OCI-LY1 (cell line): Measurements from ENCODE around the gene GSK3B.

Source experiments
- H2AFZ ChIP-seq: fragments of 200-600 bp; sonication (generic), shearing (Covaris generic); 2 replicates; pipeline ENCODE4 v1.6.0; 2014; ENCODE audit warnings: antibody characterized with exemption, mild to moderate bottlenecking, low read length
- H3F3A ChIP-seq: fragments of 200-600 bp; sonication (generic), shearing (Covaris generic); 2 replicates; pipeline ENCODE4 v1.6.0; 2014; ENCODE audit warnings: mild to moderate bottlenecking, antibody characterized with exemption, low read length, moderate library complexity; ENCODE audit not compliant: insufficient read depth
- H3K27ac ChIP-seq: fragments of 200-600 bp; sonication (generic); 2 replicates; pipeline ENCODE4 v1.5.1; 2014; ENCODE audit warnings: low read length, mixed run types, mild to moderate bottlenecking, low read depth; ENCODE audit not compliant: poor library complexity, severe bottlenecking
- H3K27me3 ChIP-seq: fragments of 200-600 bp; sonication (generic); 2 replicates; pipeline ENCODE4 v1.6.0; 2014; ENCODE audit warnings: antibody characterized with exemption, mild to moderate bottlenecking, low read length, moderate library complexity; ENCODE audit not compliant: insufficient read depth
- H3K36me3 ChIP-seq: fragments of 200-600 bp; sonication (generic); 2 replicates; pipeline ENCODE4 v1.6.1; 2014; ENCODE audit warnings: mild to moderate bottlenecking, antibody characterized with exemption, low read length, moderate library complexity, mixed read lengths; ENCODE audit not compliant: insufficient read depth
- H3K4me1 ChIP-seq: fragments of 200-600 bp; sonication (generic); 2 replicates; pipeline ENCODE4 v1.5.1; 2014; ENCODE audit warnings: mild to moderate bottlenecking, low read length, moderate library complexity; ENCODE audit not compliant: insufficient read depth, severe bottlenecking
- H3K4me2 ChIP-seq: fragments of 200-600 bp; sonication (generic), shearing (Covaris generic); 2 replicates; pipeline ENCODE4 v1.6.1; 2014; ENCODE audit warnings: low read length
- H3K4me3 ChIP-seq: fragments of 200-600 bp; sonication (generic); 2 replicates; pipeline ENCODE4 v1.5.1; 2014; ENCODE audit warnings: low read length, low read depth, mild to moderate bottlenecking, mixed read lengths; ENCODE audit not compliant: poor library complexity, severe bottlenecking
- H3K79me2 ChIP-seq: fragments of 200-600 bp; shearing (Covaris generic); 2 replicates; pipeline ENCODE4 v1.6.1; 2016; ENCODE audit warnings: mixed run types, low read length, mixed read lengths; ENCODE audit not compliant: insufficient read depth
- H3K9ac ChIP-seq: fragments of 200-600 bp; sonication (generic), shearing (Covaris generic); 2 replicates; pipeline ENCODE4 v1.6.1; 2014; ENCODE audit warnings: mild to moderate bottlenecking, low read length, mixed read lengths
- H3K9me2 ChIP-seq: fragments of 200-600 bp; sonication (generic), shearing (Covaris generic); 2 replicates; pipeline ENCODE4 v1.6.1; 2014; ENCODE audit warnings: low read depth, mild to moderate bottlenecking, low read length, mixed read lengths
- H3K9me3 ChIP-seq: fragments of 200-600 bp; shearing (Covaris generic); 2 replicates; pipeline ENCODE4 v1.6.1; 2014; ENCODE audit warnings: low read length, mixed read lengths
- H4K20me1 ChIP-seq: fragments of 200-600 bp; sonication (generic), shearing (Covaris generic); 2 replicates; pipeline ENCODE4 v1.6.0; 2016; ENCODE audit warnings: mild to moderate bottlenecking, low read length; ENCODE audit not compliant: insufficient read depth
- CTCF ChIP-seq: fragments of 200-600 bp; sonication (generic), shearing (Covaris generic); IDR thresholded peaks from 2 replicates; pipeline ENCODE4 v1.5.1; 2017; ENCODE audit warnings: mild to moderate bottlenecking, antibody characterized with exemption, low read length, moderate library complexity, mixed read lengths
- EZH2 ChIP-seq: fragments of 200-600 bp; sonication (generic), shearing (Covaris generic); IDR thresholded peaks from 2 replicates; pipeline ENCODE4 v1.8.0; 2017; ENCODE audit warnings: borderline replicate concordance, mixed run types, mild to moderate bottlenecking, antibody characterized with exemption, low read length, moderate library complexity, mixed read lengths

The GSK3B gene

GRCh38 chr3:120031561-120031960, 62.7 kb downstream of the GSK3B start:
- Histone ChIP-seq H3K9ac (no peak overlapping the region), H3K4me2 (no peak overlapping the region), H3F3A (no peaks in the 10 kb centered on the region), H3K79me2 (peaks cover 57% of the 10 kb centered on the region), H4K20me1 (no peaks in the 10 kb centered on the region), H3K9me3 (no peaks in the 10 kb centered on the region), H2AFZ (no peak overlapping the region), H3K27ac (no peak overlapping the region), H3K9me2 (no peaks in the 10 kb centered on the region), H3K36me3 (no peaks in the 10 kb centered on the region), H3K27me3 (no peaks in the 10 kb centered on the region), H3K4me1 (no peaks in the 10 kb centered on the region), H3K4me3 (no peak overlapping the region)
- TF ChIP-seq EZH2: no peak
- TF ChIP-seq CTCF: no peak

GRCh38 chr3:120029749-120030148, 64.5 kb downstream of the GSK3B start:
- H3K9me3 ChIP-seq: no peaks in the 10 kb centered on the region
- no peaks in the 10 kb centered on the region for H3K4me1 ChIP-seq
- no peak overlapping the region for H3K4me2 ChIP-seq
- H3K4me3 ChIP-seq: no peak overlapping the region
- no peaks in the 10 kb centered on the region for H3F3A ChIP-seq
- H2AFZ ChIP-seq: no peak overlapping the region
- H3K27me3 ChIP-seq: no peaks in the 10 kb centered on the region
- H3K79me2 ChIP-seq: peaks cover 61% of the 10 kb centered on the region
- no peak overlapping the region for H3K27ac ChIP-seq
- peaks cover 5% of the 10 kb centered on the region; the same call in 1 of the 2 replicates for H3K36me3 ChIP-seq
- H3K9ac ChIP-seq: no peak overlapping the region
- TF ChIP-seq EZH2: no peak
- TF ChIP-seq CTCF: no peak
- no peaks in the 10 kb centered on the region for H4K20me1 ChIP-seq
- no peaks in the 10 kb centered on the region for H3K9me2 ChIP-seq

- Histone ChIP-seq H3K4me3 (no peak overlapping the region), H2AFZ (no peak overlapping the region), H3K27me3 (no peaks in the 10 kb centered on the region), H3K9me2 (no peaks in the 10 kb centered on the region), H3K4me2 (no peak overlapping the region), H4K20me1 (no peaks in the 10 kb centered on the region), H3K36me3 (peaks cover 5% of the 10 kb centered on the region; the same call in 1 of the 2 replicates), H3K4me1 (peaks cover 2% of the 10 kb centered on the region), H3K9me3 (no peaks in the 10 kb centered on the region), H3F3A (no peaks in the 10 kb centered on the region), H3K79me2 (peaks cover 73% of the 10 kb centered on the region), H3K9ac (no peak overlapping the region), H3K27ac (no peak overlapping the region)
- no peak for TF ChIP-seq EZH2
- TF ChIP-seq CTCF: no peak
Observed at GRCh38 chr3:120028271-120029047, 65.8 kb downstream of the GSK3B start.
